ENCODE results near the gene AGAP1.

- TF ChIP-seq POLR2A (IDR thresholded peaks at IDR 0.05) (no peak), CTCF (IDR thresholded peaks at IDR 0.05) (no peak)
Measured at GRCh38 chr2:235860871-235861270, 367.0 kb downstream of the AGAP1 start.

Data from right lobe of liver (tissue), 4 donors.